HG03342 (cell line): ENCODE data around the gene CRYBA2.
A peak's percentile ranks its signal among the peaks of the same experiment; 100 is the strongest.

ENCODE experiments used
- ATAC-seq: cut with Tn5 transposase; IDR thresholded peaks from one replicate; pipeline ENCODE4 v1.9.1; 2021; ENCODE audit warnings: mild to moderate bottlenecking, moderate library complexity; ENCODE audit not compliant: unreplicated experiment

The CRYBA2 gene

DNA sequence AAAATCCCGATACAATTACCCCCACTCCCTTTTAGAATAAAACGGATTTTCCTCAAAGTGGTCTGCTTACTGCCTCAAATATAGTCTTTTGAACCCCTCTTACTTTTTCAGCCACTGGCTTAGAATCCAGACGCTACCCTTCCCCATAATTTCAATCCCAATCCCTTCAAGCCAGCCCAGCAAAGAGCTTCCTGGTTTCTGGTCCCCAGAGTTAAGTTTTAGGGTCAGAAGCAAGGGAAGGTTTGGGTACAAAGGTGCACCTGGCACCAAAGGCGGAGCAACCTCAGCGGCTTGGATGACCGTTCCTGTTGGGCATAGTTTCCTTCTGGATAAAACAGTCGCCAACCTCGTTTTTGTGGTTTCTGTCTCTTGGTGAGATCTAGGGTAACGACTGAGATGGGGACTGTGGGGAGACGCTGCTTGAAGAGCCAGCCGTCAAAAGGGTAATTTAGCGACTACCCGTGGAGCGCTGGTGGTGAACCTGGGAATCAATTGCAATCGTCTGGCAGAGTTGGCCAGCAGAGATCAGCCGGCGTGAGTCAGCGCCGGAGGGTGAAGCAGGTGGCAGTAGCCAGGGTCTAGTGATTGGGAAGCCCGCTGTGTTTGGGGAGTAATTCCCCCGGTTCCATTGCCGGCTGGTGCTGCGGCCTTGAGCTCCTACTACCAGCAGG lies 9.8 kb downstream of the CRYBA2 start:
- ATAC-seq: no peak

GRCh38 chr2:218982586-218983262 lies 10.5 kb downstream of the CRYBA2 start:
- no peak for ATAC-seq

GRCh38 chr2:218981881-218982585 lies 11.2 kb downstream of the CRYBA2 start:
- no peak for ATAC-seq

DNA sequence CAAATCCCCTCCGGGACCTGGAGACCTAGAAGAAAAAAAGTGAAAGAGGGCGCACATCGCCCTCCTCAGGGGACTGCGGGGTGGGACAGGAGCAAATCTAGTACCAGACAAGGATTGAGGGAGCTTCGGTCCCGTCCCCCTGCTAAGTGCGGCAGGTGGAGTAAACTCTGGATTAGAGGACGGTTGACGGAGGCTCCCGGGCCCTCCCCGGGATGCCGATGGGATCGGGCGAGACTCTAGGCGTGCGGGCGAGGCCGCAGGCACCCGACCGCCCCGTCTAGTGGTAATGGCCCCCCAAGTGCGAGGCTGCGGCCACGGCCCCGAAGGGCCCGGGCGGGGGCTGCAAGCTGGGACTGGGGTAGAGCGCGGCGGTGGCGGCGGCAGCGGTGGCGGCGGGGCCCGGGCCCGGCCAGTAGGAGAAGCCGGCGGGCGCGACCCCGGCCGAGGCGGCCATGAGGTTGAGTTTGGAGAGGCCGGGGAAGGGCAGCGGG lies 11.8 kb downstream of the CRYBA2 start:
- ATAC-seq: no peak

- no peak for ATAC-seq
Observed at GRCh38 chr2:218980735-218981389, 12.4 kb downstream of the CRYBA2 start.

DNA sequence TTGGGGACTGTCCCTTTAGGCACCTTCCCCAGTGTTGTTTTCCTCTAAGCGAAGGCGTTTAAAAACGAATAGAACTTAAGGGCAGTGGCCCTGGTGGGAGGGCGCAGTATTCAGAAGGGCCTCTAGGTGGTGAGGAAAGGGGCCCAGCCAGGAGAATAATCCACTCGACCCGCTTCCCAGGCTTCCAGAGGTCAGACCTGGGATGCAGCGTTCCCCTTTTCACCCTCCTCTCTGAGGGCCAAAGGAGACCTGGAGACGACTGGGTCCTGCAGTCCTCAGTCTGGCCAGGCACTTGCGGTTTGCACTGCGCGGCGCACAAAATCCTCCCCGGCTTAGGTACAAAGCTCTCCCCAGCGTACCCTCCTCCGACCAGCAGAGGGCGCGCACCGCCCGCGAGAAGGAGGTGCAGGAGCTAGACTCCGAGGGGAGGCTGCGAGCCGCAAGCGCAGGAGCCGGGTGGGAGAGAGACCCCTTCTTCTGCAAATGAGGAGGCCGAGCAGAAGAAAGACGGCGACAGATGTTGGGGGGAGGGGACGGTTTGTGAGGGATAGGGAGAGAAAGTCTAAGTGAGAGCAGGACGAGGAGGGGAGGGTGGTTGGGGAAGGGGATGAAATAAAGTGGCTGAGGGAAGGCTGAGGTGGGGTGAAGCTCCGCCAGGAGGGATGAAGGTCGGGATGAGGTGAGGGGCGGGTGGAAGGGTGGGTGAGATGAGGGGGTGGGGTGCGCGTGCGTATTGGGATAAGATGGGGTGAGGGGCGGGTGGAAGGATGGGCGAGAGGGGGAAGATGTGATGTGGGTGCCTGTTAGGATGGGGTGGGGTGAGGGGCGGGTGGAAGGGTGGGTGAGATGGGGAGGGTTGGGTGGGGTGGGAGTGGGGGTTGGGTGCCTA lies 13.1 kb downstream of the CRYBA2 start:
- ATAC-seq: peak; percentile 85

- no peak for ATAC-seq
Observed at GRCh38 chr2:218975060-218975777, 18.0 kb downstream of the CRYBA2 start.

- no peak for ATAC-seq
Observed at GRCh38 chr2:218970894-218971293, 22.3 kb downstream of the CRYBA2 start.

GRCh38 chr2:218964041-218964771 lies 29.0 kb downstream of the CRYBA2 start:
- ATAC-seq: no peak

DNA sequence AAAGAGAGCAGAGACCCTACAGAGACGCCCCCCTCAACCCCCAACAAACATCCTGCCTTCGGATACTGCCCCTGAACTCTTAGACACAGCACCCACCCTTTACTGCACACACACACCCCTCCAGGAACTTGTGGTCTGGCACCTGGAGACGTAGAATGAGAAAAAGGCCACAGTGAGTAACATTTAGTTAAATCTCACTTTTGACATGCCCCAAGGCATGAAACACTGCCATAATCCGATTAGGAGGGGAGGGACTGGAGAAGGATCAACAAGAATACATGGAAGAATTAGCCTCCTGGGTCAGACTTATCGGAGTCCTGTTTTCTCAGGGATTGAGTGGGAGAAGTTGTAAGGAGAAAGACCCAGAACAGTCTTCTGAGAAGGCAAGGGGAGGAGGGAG lies 29.6 kb downstream of the CRYBA2 start:
- no peak for ATAC-seq

- ATAC-seq: no peak
Observed at GRCh38 chr2:218962859-218963492, 30.2 kb downstream of the CRYBA2 start.

DNA sequence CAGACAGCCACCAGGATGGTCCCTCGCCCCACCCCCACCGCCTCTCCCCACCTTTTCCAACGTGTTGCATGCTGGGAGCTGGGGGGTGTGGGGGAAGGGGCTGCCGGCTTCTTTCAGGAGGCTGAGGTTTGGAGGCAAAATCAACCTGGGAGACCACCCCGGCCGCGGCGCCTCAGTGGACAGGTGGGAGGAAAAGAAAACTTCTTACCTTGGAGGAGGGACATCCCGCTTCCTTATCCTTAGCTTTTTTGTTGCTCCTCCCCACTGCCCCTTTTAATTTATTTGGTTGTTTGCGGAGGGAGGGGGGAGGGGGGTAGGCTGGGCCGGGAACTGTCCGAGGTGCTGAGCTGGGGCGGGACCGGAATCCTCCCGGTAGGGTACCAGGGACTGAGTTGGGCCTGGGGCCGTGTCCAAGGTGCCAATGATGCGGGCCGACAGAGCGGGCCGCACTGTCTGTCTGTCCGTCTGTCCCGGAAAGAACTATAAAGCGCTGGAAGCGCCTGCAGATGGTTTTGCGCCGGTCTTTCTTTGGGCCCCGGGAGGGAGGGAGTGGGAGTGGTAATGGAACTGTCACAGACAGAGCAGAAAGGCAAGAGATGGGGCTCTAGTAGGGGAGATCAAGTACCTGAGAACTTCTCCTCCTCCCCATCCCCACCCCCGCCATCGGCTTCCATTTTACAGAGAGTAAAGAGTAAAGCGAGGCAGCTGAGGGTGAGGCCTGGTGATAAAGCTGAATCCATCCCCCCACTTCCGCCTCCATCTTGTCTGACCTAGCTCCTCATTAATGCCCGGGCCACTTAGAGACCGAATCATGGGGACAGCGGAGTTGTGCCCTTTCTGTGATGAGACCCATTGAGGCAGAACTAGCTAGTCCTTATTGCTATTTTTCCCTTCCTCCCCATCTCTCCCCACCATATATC lies 31.3 kb downstream of the CRYBA2 start:
- ATAC-seq: no peak

GRCh38 chr2:218961229-218961628 lies 32.0 kb downstream of the CRYBA2 start:
- ATAC-seq: no peak

GRCh38 chr2:218960309-218961165 lies 32.7 kb downstream of the CRYBA2 start:
- no peak for ATAC-seq

DNA sequence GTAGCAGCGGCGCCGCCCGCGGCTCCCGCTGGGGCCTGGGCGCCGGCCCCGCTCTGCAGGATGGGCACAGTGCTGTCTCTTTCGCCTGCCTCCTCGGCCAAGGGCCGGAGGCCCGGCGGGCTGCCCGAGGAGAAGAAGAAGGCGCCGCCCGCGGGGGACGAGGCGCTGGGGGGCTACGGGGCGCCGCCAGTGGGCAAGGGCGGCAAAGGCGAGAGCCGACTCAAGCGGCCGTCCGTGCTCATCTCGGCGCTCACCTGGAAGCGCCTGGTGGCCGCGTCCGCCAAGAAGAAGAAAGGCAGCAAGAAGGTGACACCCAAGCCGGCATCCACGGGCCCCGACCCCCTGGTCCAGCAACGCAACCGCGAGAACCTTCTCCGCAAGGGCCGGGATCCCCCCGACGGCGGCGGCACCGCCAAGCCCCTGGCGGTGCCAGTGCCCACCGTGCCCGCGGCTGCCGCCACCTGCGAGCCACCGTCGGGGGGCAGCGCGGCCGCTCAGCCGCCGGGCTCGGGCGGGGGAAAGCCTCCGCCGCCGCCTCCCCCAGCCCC lies 33.4 kb downstream of the CRYBA2 start:
- no peak for ATAC-seq

DNA sequence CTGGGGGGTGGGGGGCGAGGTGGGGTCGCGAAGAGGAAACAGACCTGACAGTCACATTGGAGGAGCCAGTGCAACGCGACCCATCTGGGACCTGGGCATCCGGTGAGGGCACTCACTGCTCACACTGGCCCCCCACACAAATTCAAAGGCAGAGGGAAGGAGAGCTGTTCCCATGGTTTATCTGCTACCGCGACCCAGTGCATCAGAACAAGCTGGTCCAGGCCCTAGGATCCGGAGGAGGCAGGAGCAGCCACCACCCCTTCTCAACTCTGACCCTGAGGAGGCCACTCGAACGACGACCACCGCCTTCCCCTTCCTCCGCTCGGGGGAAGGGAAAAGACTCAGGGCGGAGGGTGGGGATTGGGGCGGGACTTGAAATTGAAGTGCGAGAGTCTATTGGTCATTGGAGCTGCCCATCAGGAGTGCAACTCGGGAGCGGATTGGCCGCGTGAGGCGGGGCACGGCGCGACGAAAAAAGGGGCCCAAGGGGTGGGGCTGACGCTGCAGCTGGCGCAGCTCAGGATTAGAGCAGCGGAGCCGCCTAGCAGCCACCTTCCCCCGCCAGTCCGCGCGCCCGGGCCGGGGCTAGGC lies 34.0 kb downstream of the CRYBA2 start, which contains the start of gene CDK5R2:
Gene CDK5R2, plus strand, starts transcription at position 526 of the 591 bp plus-strand sequence. CDS start 155 bp downstream, outside the sequence.
- ATAC-seq: peak; percentile 96
